HG03558 (cell line): ENCODE data around the gene SRRM4.

Experiments
- ATAC-seq: cut with Tn5 transposase; IDR thresholded peaks from one replicate; pipeline ENCODE4 v1.9.1; 2021; ENCODE audit warnings: moderate number of reproducible peaks; ENCODE audit not compliant: unreplicated experiment; ENCODE audit errors: extremely low read depth

The SRRM4 gene

DNA sequence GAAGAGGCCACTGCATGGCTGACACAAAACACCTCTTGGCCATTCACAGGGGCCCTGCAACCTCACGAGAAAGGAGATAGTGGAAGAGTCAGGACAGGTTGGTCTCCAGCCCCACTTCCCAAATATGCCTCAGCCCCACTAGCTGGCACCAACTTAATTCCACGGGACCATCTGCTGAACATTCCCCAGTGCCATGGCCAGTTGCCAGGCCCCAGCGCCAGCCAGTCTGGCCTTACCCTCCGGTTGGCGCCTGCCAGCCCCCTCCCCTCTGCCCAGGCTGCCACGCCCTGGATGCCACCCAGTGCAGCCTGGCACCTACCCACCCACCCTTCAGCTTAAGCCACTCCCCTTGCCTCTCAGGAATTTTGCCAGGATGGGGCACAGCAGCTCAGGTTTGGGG, 176.2 kb downstream of the SRRM4 start:
- no peak for ATAC-seq

DNA sequence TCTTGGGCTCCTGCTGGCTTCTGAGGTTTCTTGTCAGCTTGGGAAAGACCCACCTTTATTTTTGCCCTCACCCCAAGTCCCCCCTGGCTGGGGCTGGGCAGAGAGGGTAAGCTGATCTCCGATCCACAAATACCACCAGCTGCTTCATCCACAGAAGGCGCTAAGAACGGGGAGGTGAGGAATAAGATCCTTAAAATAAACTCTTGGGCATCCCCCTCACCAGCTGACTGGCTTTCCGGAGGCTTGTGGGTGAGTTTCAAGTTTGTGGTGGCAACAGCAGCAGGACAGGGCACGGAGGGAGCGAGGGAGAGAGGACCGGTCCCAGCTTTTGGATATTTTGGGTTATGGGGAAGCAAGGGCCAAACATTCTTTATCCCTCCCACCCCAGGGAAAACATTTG, 176.6 kb downstream of the SRRM4 start:
- no peak for ATAC-seq

DNA sequence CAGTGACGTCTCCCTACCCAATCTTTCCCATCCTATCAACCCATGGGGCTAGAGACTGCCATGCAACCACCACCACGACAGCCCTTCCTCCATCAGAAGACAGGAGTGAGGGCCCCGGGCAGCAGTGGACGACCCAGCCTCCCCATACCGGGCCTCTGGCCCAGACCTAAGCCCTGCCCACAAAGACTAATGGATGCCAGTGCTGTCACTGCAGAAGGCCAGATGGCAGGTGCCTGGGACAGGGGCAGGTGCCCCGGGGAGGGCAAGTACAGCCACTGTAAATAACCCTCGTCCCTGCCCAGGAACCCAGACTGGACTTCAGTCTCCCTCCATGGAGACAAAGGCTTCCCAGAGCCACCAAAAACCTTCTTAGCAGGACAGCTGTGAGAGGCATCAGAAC, 177.1 kb downstream of the SRRM4 start:
- no peak for ATAC-seq

DNA sequence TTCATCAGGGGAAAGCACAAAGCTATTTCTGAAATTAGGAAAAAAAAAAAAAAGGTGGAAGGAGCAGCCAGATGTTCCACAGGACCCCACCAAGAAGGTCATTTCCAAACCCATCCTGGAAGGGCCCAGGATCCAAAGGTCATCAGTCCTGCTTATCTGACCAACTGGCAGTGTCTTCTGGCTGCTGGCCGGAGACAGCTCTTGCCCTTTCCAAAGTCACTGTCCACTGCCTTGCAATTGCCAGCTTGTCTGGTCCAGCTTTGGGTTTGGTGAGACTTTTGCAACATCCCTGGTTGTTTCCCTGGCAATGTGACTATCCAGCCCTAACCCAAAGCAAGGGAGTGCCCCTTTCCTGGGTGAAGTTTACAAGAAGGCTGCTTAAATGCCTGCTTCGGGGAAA, 178.5 kb downstream of the SRRM4 start:
- no peak for ATAC-seq

DNA sequence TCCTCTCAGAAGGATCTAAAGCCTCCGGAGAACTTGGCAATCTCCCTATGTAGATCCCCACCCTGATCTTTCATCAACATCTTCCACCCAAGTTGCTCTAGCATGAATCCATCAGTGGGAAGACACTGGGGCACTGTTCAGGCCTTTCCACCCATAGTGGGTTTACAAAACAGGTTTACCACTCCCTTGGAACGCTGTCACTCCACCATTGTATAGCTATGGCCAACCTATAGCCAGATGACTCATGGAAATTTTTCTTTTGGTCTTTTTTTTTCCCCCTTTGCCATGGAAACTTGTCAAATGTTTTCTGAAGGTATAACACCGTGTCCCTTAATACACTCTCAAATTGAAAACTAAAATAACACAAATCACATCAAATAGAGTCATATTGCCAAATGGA, 186.6 kb downstream of the SRRM4 start:
- no peak for ATAC-seq

DNA sequence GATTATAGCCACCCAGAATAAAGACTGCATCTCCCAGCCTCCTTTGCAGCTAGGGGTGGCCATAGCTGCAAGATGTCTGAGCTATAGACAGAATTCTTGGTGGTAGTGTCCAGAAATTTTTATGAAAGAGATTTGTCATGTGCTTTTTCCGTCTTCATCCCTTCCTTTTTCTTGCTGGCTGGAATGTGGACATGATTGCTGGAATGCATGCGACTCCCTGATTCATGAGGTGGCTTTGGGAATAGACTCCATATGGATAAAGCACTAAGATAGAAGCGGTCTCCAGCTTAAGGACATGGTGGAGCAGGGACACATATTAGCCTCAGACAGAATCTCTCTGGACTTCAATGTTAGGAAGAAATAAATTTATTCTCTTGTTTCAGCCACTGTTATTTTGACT, 187.4 kb downstream of the SRRM4 start:
- no peak for ATAC-seq

DNA sequence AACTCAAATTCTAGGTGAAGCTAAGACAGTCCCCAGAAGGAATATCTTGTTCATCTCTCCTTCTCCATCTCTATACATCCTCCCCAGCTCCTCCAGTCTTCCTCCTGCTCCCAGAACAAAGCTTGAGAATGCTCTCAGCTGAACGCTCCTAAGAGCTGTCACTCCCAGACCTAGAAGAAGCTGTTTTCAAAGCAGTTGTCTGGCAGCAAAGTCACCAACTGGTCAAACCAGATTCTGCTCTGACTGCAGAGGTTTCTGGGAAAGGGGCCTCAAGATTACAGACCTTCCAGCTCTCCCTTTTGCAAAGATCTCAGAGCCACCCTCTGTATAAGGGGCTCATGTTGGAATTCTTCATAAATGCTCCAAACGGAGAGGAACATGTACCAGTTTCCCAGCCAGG, 187.8 kb downstream of the SRRM4 start:
- ATAC-seq, result no peak

DNA sequence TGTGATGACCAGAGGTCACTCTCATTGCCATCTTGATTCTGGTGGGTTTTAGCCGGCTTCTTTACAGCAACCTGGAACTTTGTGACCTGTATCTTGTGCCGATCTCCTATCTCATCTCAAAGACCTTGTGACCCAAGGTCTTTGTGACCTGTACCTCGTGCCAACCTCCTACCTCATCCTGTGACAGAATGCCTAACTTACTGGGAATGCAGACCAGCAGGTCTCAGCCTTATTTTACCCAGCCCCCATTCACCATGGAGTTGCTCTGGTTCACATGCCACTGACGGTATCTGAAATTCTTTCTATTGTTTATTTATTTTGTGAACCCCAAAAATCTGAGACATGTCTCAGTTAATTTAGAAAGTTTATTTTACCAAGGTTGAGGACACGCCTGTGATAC, 189.9 kb downstream of the SRRM4 start:
- no peak for ATAC-seq

DNA sequence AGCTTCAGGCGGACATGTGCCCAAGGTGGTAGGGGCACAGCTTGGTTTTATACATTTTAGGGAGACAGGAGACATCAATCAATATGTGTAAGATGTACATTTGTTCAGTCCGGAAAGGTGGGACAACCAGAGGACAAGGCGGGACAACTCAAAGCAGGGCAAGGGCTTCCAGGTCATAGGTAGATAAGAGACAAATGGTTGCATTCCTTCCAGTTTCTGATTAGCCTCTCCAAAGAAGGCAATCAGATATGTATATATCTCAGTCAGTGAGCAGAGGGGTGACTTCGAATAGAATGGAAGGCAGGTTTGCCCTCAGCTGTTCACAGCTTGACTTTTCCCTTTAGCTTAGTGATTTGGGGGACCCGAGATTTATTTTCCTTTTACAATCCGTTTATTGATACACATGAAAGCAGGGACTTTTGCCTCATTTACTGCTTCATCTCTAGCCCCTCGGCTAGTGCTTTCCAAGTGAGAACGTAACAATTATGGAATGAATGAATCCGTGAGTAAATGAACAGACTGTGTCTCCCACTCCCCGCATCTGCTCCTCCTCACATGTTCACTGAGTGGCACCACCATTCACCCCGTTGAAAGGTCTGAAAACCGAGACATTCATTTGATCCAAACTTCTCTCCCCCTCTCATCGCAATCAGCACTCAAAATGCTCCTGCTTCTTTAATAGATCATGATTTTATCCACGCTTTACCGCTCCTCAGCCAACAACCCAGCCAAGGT, 190.5 kb downstream of the SRRM4 start:
- ATAC-seq, result no peak

DNA sequence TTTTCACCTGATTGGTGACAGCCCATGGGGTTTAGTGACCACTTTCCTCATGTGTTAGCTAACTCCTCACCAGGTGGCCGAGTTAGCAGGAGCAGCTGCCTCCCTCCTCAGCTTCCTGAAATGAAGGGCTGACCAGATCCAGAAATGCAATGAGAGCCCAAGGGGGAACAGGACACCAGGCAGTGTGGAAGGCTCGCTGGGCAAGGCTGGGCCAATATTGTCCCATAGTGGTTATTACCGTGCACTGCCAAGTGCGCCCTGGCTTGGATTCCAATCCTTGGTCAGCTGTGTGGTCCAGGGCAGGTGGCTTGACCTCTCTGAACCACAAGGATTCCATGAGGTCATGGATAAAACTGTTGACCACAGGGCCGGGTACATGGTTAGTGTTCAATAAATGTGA, 193.7 kb downstream of the SRRM4 start:
- no peak for ATAC-seq

DNA sequence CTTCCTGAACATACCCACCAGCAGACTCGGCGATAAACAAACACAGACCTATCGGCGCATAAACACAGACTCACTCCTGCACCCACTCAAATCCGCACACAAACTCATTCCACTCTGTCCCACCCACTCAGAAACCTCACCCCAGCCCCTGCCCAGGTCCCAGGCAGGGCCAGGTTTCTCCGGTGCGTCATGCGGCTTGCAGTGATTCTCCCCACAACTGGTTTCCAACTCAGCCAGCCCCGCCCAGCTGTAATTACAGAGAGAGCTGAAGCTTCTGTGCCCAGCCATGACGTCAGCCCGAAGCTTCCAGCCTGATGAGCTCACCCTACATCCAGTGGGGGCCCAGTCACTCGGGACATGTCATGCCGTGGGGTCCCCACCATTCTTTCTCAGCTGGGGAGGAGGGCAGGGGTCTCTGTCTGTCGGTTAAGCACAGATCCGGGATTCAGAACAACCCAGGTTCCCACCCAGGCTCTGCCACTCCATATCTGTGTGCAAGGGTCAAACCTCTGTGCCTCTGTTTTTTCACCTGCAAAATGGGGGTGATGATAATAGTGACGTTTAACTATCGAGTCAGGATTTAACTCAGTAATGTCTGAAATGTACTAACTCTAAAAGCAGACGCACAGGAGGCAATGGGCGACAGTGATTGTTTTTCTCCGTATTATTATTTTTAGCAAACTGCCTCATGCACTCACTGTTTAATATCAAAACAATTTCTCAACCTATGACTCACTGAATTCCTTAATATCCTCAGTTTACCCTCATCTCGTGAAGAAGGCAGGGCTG, 195.1 kb downstream of the SRRM4 start:
- ATAC-seq, result no peak

DNA sequence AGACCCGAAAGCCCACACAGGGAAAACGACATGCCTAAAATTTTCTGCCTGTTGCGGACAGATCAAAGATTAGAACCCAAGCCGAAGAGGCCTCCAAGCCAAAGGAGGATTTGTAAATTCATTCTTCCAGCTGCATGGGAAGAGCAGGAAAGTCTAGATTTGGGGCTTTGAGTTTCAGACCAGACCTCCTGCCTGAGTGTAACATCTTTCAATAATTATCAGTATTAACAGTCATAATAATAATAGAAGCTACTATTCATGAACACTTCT, 195.7 kb downstream of the SRRM4 start:
- no peak for ATAC-seq

DNA sequence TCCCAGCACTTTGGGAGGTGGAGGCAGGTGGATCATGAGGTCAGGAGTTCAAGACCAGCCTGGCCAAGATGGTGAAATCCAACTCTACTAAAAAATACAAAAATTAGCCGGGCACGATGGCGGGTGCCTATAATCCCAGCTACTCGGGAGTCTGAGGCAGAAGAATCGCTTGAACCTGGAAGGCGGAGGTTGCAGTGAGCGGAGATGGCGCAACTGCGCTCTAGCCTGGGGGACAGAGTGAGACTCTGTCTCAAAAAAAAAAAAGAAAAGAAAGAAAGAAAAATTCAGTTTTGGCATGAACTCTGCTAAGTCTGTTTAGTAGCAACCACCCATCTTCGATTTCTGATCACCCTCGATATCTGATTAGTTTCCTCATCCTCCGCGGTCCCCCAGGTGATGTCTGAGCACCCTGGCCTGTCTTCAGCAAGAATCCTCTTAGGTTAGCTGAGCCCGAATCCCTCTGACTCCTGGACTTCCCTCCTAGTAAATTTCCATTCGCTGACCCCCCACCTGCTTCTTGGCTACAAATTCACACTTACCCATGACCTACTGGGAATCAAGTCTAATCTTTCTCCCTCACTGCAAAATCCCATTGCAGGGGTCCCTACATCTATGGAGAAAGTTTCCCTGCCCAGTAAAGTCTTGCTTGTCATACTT, 196.5 kb downstream of the SRRM4 start:
- ATAC-seq, result no peak

DNA sequence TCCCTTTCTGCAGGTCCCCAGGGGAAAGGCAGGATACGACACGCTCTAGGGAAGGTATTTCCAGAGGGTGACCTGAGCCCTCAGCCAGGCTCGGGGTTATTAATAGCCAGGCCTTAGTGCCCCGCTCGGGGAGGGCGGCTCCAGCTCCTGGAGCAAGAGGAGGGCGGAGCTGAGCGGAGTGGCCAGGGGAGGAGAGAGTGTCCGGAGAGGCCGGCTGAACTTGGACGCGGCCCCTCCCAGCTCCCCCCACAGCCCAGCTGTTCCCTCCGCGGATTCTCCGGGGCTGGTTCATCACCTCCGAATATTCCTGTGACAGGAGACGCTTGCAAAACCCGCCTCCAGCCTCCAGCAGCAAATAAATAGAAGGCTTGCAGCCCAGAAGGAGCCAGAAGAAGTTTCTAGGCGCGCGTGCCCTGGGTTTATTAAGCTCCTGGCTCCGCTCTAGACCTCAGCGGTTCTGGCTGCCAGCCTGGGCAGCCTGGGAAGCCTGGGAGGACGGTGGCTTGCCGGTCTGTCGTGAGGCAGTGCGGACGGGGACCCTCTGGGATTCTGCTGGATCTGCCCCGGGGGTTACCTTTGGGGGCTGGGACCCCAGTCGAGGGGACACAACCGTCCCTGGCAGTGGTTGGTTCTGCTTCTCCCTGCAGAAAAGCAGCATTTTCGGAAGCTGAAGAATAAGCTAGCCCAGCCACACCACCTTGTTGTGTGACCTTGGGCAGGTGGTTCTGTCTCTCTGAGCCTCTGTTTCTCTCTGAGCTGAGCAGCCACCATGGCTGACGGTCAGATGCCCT, 197.4 kb downstream of the SRRM4 start, which contains the start of gene HSPB8:
Gene HSPB8, plus strand, starts transcription at position 388 of the 791 bp plus-strand sequence. Its CDS starts 382 bp downstream, at position 770.
- ATAC-seq, result no peak

DNA sequence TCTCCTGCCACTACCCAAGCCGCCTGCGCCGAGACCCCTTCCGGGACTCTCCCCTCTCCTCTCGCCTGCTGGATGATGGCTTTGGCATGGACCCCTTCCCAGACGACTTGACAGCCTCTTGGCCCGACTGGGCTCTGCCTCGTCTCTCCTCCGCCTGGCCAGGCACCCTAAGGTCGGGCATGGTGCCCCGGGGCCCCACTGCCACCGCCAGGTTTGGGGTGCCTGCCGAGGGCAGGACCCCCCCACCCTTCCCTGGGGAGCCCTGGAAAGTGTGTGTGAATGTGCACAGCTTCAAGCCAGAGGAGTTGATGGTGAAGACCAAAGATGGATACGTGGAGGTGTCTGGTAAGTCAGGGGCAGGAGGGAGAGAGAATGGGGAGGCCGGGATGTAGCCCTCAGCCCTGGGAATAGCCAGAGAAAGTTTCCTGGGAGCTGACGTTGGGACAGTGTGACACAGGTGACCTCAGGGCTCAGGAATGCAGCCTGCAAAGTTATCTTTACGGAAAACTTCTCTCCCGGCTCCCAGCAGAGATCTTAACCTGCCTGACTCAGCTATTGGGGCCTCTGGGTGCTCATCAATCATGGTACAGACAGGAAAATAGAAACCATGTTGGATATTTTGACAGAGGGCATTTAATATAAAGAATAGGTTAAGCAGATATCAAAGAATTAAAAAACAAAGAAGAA, 198.1 kb downstream of the SRRM4 start:
- ATAC-seq, result no peak

DNA sequence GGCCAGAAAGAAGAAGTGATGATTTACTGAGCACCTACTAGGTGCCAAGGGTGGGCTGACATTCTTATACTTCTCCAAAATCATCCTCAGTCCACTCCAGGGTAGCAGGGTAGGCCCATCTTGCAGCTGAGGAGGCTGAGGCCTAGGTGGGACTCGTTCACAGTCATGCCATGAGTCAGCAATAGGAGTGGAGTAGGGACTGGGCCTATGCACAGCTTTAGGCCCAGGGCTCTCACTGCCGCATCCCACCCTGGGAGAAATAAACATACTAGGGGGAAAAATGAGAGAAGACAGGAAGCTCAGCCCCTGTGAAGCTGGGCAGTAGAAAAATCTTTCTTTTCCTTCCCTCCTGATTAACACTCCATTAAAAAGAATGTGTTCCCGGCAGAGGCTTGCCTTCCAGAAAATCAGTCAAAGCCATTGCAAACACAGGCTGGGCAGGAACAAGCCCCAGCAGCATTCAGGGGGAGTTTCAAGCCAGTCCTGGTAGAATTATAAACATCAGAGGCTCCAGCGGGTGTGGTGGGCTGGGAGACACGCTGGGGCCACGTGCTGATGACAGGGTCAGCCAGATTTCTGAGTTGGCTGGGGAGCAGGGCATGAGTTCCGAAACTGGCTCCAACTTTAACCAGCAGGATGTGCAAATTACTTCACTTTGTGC, 199.2 kb downstream of the SRRM4 start:
- no peak for ATAC-seq

DNA sequence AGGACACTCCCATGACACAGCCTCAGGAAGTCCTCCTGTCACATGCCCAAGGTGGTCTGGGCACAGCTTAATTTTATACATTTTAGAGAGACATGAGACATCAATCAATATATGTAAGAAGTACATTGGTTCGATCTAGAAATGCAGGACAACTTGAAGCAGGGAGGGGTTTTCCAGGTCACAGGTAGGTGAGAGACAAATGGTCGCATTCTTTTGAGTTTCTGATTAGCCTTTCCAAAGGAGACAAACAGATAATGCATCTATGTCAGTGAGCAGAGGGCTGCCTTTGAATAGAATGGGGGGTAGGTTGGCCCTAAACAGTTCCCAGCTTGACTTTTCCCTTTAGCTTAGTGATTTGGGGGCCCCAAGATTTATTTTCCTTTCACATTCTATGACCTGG, 199.9 kb downstream of the SRRM4 start:
- no peak for ATAC-seq

DNA sequence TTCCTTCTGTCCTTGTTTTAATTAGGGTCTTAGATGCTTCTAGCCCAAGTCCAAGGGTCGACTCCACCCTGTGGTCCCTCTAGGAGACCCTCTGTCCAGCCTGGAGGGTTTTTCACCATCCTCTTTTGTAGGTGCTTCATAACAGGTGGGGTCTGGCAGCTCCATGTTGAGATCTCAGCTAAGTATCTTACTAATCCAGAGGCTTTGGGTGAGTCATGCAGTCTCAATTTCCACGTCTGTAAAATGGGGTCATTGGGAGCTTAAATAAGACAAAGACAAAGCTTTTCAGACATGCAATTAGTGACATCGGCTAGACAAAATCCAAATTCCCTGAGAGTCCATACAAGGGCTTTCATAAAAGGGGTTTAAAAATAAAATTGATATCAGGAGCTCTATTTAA, 200.6 kb downstream of the SRRM4 start:
- ATAC-seq, result no peak

DNA sequence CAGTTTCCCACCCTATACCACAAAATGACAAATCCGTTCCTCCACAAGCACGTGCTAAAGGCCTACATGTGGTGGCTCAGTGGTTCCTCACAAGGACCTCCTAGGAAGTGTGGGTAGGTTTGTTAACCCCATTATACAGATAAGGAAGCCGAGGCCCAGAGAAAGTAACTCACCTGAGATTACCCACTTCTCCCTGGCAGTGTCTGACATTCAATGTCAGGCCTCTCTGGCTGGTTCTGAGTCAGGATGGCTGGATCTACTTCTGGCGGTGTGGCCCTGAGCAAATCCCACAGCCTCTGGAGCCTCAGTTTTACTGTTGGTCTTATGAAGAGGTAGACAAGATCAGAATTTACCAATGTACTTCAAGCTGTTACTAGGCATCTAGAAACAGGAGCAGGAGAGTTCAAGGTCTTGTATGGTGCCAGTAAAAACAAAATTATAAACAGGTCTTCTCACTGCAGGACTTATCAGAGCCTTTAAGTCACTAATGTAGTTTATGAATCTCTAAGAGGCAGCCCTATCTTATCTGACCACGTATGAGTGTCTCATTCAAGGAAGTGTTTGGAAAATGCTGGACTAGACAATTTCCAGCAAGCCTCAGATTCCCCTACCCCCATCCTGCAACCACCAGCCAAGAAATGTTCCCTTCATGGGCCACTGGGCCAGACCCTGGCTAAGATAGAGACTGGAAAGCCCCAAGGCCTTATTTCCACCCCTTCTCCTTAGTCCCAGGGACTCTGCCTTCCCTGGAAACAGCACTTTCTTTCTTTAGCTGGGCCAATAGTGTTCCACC, 201.6 kb downstream of the SRRM4 start:
- no peak for ATAC-seq
